NCI-H226 (cell line): ENCODE measurements around the gene CYGB.
"Not testable (repeated sequence)": the region's sequence is repeated elsewhere in the genome, so short reads cannot be mapped to it uniquely, and the experiment has no call there.

Source experiments
- DNase-seq: peaks from one replicate; pipeline ENCODE4 v3.0.0-alpha.2; 2015

Gene CYGB

GRCh38 chr17:76535788-76536510 lies 1.6 kb downstream of the CYGB start:
- no peak for DNase-seq

- peak; percentile 63 for DNase-seq
Measured at GRCh38 chr17:76534831-76535732, 2.4 kb downstream of the CYGB start.

GRCh38 chr17:76533640-76534359 lies 3.7 kb downstream of the CYGB start:
- not testable (repeated sequence) for DNase-seq

GRCh38 chr17:76532072-76532651 lies 5.3 kb downstream of the CYGB start:
- DNase-seq: peak; percentile 51

- DNase-seq: no peak
Measured at GRCh38 chr17:76531486-76532038, 5.9 kb downstream of the CYGB start.

GRCh38 chr17:76530811-76531485 lies 6.6 kb downstream of the CYGB start:
- no peak for DNase-seq

GRCh38 chr17:76530095-76530723 lies 7.3 kb downstream of the CYGB start:
- DNase-seq: no peak

- no peak for DNase-seq
Measured at GRCh38 chr17:76529224-76530094, 8.1 kb downstream of the CYGB start.

- no peak for DNase-seq
Measured at GRCh38 chr17:76528528-76529223, 8.8 kb downstream of the CYGB start.

- DNase-seq: no peak
Measured at GRCh38 chr17:76528156-76528527, 9.4 kb downstream of the CYGB start.

- DNase-seq: peak; percentile 96
Measured at GRCh38 chr17:76527430-76528111, 9.9 kb downstream of the CYGB start.

GRCh38 chr17:76527016-76527415 lies 10.5 kb downstream of the CYGB start:
- DNase-seq: not testable (repeated sequence)

GRCh38 chr17:76525513-76525833 lies 12.0 kb downstream of the CYGB start:
- DNase-seq: not testable (repeated sequence)

GRCh38 chr17:76524598-76525512 lies 12.7 kb downstream of the CYGB start:
- DNase-seq: no peak

- peak; percentile 39 for DNase-seq
Measured at GRCh38 chr17:76523084-76524037, 14.1 kb downstream of the CYGB start.

GRCh38 chr17:76521683-76522082 lies 15.8 kb downstream of the CYGB start:
- DNase-seq: not testable (repeated sequence)

GRCh38 chr17:76521262-76521661 lies 16.2 kb downstream of the CYGB start:
- no peak for DNase-seq
